GM18861 (cell line): ENCODE measurements around the gene MET.
"Not testable (repeated sequence)": the region's sequence is repeated elsewhere in the genome, so short reads cannot be mapped to it uniquely, and the experiment has no call there.

Source experiments
- ATAC-seq: cut with Tn5 transposase; IDR thresholded peaks from one replicate; pipeline ENCODE4 v1.9.1; 2021; ENCODE audit not compliant: unreplicated experiment

MET gene

DNA sequence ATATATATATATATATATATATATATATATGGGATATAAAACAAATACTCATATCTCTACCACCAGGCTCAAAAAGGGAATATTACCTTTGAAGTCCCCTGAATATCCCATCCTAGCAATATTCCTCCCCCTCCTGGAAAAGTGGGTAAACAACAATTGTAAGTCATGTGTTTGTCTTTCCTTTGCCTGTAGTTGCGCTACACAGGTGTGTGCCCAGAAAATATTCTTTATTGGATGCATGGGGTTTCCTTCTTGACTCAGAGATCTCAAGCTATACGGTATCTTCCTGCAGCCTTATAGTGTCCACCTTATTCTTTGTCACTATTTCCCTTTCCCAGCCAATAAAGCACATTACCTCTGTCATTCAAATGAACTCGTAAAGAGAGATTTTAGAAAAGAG, 54.2 kb downstream of the MET start:
- ATAC-seq = no peak

DNA sequence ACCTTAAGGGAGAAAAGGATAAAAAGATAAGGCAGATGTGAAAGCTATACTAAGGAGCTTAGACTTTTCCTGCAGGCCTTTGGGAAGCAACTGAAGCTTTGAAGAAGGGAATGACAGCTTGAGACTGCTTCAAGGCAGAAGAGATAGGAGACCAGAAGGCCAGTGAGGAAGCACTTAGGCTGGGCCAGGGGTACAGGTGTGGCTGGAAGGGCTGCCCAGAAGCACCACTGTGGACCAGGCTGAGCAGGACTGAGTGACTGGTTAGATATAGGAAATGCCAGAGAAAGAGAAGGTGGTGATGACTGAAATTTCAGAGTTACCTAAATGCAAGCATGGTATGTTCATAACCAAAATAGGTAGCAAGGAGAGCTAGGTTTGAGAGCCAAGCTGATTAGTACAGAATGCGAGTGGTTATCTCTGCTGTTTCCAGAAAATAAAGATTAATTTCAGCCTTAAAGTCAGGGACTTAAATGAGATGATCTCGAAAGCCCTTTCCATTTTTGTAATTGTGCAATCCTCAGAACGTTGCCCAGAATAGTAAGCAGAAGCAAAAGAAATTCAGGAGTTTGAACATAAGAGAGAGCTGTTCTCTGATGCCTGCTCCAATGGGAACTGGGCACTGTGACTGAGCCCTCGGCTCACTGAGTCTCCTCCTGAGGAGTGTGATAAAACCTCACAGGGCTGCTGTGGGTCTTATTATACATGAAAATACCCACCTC, 54.9 kb downstream of the MET start:
- no peak for ATAC-seq

DNA sequence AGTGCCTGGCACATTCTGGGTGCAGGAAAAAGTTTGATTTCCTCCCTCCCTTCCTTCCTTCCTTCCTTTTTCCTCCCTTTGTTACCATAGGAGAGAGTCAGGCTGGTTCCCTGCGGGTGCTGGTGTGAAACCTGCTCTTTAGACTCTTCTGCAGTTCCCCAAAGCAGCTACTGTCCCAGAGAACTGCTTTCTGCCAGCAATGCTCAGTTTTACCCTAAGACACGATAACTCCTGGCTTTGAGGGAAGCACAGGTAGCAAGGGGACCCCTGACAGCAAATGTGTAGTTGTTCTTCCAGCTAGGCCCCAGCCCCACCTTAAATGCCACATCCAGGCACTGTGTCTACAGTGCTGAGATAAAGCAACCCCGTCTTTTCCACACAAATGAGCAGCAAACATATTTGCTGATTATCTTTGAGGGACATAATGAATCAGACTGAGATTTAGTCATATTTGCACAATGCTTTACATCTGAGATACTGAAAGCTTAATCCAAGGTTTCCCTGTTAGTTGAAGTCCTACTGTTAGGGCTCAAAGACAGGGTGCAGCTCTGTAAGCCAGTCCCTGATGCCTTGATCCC, 55.5 kb downstream of the MET start:
- no peak for ATAC-seq

DNA sequence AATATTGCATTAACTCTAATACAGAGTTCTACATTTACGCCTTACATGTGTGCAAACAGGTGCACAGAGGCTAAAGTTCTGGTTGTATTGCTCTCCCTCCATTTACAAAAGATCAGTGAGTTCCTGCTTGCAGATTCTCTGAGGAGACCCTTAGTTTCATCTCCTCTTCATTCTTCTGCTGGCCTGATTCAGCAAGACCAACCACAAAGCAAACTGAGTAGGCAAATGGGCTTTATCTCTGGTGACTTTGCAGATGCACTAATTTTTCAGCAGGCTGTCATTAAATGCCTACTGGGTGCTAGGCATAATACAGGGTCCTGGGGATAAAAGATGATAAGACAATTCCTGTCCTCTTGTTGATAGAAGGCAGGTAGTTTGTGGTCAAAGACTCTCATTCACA, 56.4 kb downstream of the MET start:
- no peak for ATAC-seq

DNA sequence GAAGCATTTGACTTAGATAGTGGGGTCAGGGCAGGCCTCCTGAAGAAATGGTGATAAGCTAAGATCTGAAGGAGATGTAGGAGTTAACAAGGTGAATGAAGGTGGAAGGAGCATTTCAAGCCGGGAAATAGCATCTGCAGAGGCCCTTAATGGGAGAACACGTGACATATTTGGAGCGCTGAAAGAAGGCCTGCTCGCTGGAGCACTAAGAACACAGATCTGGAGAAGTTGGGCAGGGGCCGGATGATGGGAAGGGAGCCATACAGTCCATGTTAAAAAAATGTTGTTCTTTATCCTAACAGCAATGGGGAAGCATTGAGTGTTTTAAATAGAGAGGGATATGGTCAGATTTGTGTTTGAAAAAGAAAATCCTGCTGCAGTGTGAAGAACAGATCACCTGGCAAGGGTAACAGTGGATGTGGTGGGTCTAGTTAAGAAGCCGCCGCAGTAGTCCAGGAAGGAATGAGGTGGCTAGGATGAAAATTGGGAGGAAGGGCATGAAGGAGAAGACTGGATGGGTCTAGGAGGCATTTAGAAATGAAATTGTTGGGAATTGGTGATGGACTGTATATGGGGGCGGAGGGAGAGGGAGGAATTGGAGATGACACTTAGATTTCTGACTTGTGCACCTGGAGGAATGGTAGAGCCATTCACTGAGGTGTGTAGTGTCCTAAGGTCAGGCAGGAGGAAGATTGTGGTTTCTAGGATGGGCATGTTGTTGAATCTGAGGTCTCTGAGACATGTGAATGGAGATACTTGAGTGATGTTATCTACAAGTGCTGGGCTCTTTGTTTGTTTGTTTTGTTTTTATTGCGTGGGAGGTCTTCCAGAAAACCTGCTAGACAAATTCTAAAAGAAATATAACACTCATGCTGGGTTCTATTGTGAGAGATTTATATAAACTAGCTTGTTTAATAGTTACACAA, 58.4 kb downstream of the MET start:
- ATAC-seq = no peak

DNA sequence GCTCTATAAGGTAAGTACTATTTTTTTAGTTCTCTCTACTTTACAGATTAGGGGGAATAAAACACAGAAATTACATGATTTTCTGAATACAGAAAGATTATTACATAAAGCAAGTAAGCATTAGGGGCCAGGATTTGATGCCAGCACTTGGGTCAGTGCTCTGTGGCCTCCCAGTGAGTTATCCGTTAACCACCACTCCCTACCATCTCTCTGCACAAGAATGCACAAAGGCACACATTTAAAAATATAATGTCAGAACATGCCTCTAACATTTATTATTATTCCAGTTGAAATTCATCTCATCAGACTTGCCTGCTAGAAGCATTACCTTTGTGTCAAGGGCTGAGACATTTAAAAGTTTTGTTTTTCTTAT, 59.0 kb downstream of the MET start:
- no peak for ATAC-seq

DNA sequence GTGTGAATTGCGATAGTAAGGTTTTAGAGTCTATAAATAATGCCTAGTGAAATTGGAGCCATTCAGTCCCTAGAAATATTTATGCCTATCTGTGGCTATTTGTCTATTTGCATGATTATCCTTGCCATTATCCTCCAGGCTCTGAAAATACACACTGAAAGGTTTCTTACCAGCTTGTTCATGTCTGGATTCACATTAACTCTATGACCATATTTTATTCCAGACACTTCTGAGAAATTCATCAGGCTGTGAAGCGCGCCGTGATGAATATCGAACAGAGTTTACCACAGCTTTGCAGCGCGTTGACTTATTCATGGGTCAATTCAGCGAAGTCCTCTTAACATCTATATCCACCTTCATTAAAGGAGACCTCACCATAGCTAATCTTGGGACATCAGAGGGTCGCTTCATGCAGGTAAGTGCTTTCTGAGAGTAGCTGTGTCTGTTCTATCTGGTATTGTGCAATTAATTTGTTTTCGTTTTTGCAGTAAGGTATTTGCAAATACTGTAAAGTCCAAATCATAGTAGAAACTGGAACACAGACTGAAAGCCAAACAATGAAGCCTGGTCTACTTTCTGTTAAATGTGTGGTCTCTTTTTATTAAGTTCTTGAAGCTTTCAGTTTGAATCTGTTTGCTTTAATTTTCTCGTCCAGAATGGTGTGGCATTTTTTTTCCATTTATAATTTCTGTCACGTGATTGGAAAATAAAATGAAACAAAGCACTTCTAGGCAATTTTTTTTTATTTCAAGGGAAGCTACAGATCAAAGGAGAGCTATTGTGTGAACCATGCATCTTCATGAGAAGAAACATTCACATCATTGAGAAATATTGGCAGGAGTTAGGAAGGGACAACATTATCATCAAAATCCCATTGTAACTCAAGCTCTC, 59.7 kb downstream of the MET start:
- ATAC-seq = no peak

DNA sequence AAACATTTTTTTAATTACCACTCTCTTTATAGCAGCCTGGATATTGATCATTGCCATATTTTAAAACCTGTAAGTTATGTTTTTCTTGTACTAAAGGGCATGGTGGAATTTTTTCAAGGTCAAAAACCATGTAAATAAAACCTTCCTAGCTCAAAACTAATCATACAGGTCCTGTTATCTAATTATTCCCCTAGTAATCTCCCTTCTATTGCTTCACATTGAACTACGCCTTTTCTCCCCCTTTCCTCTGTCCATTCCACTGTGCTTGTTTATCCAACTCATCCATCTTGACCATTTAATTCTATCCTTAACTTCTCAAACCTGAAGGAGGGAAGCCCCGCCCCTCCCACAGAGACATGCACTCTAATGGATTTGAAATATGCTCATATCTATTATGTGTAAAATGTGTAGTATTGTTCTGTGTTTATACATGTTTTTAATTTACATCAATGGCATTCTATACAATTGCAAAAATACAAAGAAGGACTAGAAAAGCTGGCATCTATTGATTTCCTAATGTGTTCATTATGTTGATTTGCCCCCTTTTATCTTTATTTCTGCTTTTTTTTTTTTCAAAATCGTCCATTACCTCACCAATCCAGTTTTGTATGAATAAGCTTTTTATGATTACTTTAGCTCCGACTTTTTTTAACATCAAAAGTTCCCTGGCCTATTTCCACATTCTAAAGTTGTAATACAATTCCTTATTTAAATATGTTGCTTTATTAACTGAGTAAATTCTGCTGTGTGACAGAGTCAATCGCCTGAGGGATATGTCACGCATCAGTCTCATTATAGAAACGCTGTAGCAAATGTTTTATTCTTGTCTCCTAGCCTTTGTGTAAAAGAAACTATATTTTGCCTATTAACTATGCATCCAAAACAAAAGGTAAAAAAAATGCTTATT, 61.0 kb downstream of the MET start:
- ATAC-seq = no peak

DNA sequence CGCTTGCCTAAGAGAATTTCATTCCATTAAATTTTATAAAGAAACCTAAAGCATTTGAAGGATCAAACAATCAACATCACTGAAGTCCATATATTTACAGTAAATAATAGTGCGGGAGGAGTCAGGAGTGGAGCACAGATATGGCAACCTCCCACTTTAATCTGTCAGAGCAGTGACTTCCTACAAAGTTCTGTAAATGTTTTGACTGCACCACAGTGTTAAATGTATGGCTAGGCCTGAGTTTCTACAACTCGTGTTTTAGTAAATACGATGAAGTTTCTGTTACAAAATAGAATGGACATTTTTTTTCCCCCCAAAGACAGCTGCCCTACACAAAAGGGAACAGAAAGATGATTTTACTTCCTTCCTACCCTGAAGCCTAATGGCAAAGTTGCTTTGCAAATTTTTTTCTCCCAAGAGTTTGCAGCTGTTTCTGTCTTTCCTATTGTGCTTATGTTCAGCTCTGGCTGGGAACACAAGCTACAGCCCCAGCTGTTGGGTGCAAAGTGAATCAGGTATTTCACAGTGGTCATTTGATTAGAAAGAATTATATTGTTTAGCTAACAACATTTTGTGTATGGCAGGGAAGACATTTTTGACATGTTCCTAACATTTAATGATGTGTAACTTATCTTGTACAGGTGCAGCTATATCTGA, 62.1 kb downstream of the MET start:
- ATAC-seq = no peak

DNA sequence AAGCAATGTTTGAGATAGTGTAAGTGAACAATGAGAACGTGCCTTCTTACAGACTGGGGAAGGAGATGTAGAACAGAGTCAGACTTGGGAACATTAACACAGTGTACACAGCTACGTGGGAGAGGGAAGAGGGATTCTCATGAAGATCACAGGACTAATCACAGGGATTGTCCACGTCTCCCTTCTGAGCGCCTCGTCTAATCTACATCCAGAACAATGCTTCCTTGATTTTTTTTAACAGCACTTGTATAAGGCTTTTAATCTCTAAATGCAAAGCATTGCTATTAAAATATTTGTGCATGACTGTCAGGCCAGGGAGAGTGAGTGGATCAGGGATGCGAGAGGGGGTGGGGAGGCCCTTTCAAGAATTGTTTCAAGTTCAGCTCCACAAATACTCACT, 62.7 kb downstream of the MET start:
- ATAC-seq = no peak

DNA sequence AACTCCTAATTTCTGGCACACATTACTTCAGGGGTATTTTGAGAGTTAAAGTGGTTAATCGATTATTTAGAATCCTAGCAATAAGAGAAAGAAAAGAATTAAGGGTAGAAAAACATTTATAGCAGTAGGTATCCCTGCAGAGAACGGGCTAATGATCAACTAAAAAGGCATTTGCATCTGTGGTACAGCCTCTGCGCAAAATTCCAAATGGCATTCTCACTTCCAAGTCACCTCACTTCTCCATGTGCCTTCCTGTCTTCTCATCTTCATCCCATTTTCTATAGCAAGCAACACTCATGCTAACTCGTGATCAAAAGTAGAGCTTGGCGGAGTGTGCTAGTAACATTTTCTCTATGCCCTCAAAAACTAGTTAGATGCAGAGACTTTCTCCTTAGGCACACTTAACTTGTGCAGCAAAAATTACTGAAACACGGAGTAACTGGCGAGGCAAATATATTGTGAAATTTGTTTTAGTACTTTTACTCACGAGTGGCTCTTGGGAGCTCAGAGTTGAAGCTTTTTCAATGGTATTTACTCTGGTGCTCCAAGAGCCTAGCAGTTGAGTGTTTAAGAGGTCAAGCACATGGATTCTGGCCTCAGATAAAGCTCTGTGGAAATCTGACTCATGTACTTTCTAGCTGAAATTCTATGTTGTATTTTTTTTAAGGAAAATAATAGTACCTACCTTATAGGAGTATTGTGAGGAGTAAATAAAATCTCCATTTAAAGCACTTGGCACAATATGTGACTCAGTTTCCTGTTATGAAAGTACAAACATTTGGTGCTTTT, 65.1 kb downstream of the MET start:
- no peak for ATAC-seq

DNA sequence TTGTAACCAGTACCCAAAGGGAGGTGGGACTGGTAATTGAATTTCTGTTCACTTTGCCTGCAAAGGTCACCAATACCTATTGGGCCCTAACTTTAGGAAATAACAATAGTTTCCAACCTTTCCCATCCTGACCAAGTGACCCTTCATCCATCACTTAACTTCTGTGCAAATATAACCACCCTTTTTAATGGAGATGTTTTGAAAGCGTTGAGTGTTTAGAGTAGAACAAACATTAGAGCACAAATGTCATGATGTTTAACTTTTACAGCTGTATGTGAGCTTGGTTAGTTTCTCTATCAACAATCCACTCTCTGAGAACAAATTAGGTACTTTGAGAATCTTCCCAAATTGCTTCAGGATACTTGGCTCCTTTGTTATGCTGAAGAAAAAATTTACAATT, 66.4 kb downstream of the MET start:
- ATAC-seq = no peak

DNA sequence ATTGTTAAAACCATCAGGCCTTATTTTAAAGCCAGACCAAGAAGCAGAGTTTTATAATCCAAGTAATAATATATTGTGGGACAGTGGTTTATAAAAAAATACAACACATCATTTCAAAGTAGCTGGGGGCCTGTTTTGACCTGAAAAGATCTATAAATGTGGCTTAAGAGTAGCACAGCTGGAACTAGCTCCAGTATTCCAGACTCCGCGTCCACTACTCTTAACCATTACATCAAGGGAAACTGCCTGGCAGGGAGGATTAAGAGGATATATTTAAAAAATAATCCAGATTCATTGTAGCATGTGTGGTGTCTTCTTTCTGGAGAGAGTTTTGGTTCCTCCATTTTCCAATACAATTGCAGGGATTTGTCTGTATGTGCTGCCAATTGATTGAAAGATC, 67.3 kb downstream of the MET start:
- no peak for ATAC-seq

DNA sequence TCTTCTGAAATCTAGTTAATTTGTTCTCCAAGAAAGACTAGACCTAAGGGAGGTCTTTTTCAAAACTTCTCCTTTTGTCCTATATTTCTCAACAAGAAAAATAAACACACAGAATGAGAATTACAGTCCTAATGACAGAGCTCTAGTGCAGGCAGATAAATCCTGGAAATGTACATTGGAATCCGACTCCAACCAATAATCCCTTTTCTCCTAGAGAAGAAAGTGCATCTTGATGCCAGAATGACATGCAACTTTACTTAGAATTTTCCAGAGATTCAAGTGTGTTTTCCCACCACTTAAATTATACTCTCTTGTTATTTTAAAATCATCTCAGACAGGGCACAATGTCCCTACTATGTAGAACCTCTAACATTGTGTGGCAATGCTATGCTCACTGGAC, 68.2 kb downstream of the MET start:
- ATAC-seq = no peak

DNA sequence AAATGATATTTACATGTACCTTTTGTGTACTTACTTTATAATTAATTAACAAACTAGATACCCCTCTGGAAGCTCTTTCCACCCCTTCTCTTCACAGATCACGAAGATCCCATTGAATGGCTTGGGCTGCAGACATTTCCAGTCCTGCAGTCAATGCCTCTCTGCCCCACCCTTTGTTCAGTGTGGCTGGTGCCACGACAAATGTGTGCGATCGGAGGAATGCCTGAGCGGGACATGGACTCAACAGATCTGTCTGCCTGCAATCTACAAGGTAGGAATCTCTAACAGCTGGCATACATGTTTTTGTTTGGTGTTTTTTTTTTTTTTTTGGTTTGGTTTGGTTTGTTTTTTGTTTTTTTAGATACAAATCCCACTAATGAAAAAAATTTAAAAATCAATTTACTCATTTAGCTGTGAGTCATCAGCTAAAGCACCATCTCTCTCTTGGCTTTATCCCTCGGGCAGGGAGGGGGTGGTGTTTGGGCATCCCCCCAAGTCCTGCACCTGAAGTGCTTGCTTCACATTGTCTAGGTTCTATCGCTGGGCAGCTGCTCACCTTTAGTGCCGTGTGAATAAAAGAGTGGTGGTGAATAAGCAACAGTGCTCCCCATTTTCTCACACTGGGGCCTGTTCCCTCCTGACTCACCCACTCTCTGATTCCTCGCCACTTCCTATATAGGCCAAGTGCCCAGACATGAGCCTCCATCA, 68.9 kb downstream of the MET start:
- ATAC-seq = no peak

DNA sequence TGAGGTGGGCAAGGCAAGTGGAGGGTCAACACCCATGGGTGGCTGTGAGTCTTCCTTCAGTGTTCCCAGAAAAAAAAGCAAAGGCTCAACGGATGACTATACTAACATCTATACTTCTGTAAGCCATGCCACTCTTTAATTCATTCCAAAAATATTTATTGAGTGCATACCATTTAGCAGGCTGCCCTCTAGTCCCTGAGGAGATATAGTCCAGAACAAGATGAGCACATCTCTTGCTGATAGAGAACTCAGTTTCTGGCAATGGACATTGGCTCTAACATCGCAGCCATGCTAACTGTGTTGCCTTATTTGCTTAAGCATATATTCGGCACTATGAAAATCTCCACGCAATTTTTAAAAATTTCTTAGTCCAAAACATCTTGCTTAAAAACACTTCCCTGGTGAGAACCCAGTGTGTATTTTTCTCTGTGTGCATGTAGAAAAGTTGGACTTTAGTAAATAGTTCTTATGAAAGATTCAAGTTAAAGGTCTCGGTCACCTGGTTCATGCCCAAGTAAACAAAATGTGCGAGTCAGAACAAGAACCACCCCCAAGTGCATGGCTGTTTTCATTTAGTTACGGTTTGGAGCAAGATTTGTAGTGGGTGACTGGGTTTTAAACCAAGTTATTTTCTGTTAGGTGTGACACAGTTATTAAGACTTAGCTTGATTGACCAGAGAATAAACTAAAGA, 69.8 kb downstream of the MET start:
- no peak for ATAC-seq

DNA sequence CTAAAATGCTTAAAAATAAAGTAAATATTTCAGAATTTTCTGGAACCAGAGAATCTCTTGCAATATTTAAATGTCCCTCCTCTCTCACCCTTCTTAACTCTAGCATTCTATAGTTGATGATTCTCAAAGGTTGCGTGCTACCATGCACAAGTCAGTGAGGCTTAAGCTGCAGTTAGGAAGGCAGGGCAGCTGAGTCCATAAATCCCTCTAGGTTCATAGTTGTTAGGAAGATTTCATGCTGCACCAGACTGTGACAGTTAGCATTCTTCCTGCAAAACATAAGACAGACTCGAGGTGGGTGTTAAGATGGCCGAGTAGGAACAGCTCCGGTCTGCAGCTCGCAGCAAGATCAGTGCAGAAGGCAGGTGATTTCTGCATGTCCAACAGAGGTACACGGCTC, 70.6 kb downstream of the MET start:
- no peak for ATAC-seq

DNA sequence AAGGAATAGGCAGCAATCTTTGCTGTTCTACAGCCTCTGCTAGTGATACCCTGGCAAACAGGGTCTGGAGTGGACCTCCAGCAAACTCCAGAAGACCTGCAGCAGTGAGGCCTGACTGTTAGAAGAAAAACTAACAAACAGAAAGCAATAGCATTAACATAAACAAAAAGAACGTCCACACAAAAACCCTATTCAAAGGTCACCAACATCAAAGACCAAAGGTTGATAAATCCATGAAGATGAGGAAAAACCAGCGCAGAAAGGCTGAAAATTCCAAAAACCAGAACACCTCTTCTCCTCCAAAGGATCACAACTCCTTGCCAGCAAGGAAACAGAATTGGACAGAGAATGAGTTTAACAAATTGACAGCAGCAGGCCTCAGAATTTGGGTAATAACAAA, 71.8 kb downstream of the MET start:
- ATAC-seq = not testable (repeated sequence)
